Measurements from ENCODE around the gene USO1. TPM values are rescaled to one million over a fixed set of nuclear protein-coding genes. Genes with fewer than 3 reads are reported as not detected.

Gene USO1
- total and polyA plus RNA-seq, 9 of the 15 experiments (the other 6 are each of a cell fraction or from before 2014, with no cell fraction given), result 19.3 to 97.8 (median 48.5) TPM

DNA sequence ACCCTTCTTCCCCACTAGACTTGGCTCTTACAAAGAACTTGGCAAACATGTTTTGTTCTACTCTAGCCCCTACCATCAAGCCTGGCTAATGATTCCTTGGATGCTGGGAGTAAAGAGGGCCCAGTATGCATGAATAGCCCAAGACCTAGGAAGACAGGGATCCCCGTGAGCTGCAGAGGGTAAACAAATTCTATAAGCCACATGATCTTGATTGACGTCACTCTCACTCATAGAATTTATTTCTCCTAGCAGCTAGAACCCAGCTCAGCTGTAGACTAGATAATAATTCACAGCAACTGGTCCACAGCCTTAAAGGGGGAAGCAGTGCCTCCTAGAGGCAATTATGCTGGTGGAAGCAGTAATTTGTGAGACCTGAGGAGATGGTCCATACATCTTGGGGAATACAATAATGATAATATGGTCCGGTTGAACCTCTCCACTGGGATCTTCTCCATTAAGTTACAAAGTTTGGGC is 16.1 kb upstream of the USO1 start (continued):
- TF ChIP-seq, protein P1, sequence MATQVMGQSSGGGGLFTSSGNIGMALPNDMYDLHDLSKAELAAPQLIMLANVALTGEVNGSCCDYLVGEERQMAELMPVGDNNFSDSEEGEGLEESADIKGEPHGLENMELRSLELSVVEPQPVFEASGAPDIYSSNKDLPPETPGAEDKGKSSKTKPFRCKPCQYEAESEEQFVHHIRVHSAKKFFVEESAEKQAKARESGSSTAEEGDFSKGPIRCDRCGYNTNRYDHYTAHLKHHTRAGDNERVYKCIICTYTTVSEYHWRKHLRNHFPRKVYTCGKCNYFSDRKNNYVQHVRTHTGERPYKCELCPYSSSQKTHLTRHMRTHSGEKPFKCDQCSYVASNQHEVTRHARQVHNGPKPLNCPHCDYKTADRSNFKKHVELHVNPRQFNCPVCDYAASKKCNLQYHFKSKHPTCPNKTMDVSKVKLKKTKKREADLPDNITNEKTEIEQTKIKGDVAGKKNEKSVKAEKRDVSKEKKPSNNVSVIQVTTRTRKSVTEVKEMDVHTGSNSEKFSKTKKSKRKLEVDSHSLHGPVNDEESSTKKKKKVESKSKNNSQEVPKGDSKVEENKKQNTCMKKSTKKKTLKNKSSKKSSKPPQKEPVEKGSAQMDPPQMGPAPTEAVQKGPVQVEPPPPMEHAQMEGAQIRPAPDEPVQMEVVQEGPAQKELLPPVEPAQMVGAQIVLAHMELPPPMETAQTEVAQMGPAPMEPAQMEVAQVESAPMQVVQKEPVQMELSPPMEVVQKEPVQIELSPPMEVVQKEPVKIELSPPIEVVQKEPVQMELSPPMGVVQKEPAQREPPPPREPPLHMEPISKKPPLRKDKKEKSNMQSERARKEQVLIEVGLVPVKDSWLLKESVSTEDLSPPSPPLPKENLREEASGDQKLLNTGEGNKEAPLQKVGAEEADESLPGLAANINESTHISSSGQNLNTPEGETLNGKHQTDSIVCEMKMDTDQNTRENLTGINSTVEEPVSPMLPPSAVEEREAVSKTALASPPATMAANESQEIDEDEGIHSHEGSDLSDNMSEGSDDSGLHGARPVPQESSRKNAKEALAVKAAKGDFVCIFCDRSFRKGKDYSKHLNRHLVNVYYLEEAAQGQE (IDR thresholded peaks at IDR 0.05; ENCODE audit: borderline replicate concordance), result peak; percentile 36; the same call in 1 of the 2 replicates
- TF ChIP-seq, protein P1 (CRISPR knock-in tag; IDR thresholded peaks at IDR 0.05; ENCODE audit: low read depth), result no peak
- TF ChIP-seq ZC3H8 (IDR thresholded peaks at IDR 0.05) (no peak), CBX2 (IDR thresholded peaks at IDR 0.05; ENCODE audit: insufficient read depth, low read length, poor library complexity, severe bottlenecking) (no peak), ZNF324 (CRISPR knock-in tag; IDR thresholded peaks at IDR 0.05) (no peak), SMC3 (conservative IDR thresholded peaks at IDR 0.05; ENCODE audit: insufficient read depth, low read depth, low read length) (0 out of 2 replicates have a peak, but pooled peaks have one; percentile 11), ZNF830 (CRISPR knock-in tag; IDR thresholded peaks at IDR 0.05) (no peak), TEAD1 (CRISPR knock-in tag; IDR thresholded peaks at IDR 0.05) (peak in 1 of 2 experiments; percentile 70; a peak in 1 of 4 replicates)
- TF ChIP-seq, protein P2, sequence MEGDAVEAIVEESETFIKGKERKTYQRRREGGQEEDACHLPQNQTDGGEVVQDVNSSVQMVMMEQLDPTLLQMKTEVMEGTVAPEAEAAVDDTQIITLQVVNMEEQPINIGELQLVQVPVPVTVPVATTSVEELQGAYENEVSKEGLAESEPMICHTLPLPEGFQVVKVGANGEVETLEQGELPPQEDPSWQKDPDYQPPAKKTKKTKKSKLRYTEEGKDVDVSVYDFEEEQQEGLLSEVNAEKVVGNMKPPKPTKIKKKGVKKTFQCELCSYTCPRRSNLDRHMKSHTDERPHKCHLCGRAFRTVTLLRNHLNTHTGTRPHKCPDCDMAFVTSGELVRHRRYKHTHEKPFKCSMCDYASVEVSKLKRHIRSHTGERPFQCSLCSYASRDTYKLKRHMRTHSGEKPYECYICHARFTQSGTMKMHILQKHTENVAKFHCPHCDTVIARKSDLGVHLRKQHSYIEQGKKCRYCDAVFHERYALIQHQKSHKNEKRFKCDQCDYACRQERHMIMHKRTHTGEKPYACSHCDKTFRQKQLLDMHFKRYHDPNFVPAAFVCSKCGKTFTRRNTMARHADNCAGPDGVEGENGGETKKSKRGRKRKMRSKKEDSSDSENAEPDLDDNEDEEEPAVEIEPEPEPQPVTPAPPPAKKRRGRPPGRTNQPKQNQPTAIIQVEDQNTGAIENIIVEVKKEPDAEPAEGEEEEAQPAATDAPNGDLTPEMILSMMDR (IDR thresholded peaks at IDR 0.05 in 2 of 3, conservative IDR thresholded peaks at IDR 0.05 in 1 of 3; ENCODE audit: insufficient read depth in 2 of 3, low read depth in 1 of 3, low read length in 3 of 3), result peak; percentile 43 to 68 (median 50)
